Panc1 (cell line): Measurements from ENCODE around the gene LRGUK. TPM values are rescaled to one million over a fixed set of nuclear protein-coding genes. Genes with fewer than 3 reads are reported as not detected.

Experiments
- ATAC-seq: fragments of 200-7000 bp; cut with Tn5 transposase; 2 replicates; pipeline ENCODE4 v1.9.1; 2020; ENCODE audit warnings: mild to moderate bottlenecking, moderate library complexity
- BruUV-seq: library from RNA; stranded (reverse); fragments of 400-500 nt; replicated peaks from 2 replicates; lab custom pipeline; 2021; lab: Mats Ljungman, UMichigan
- CTCF ChIA-PET: fragments of 300-600 bp; sonication (Branson Sonifier 250); formaldehyde crosslinking; loops from one replicate; lab custom pipeline; 2022; ENCODE audit warnings: antibody characterized with exemption; lab: Charles Lee
- POLR2A ChIA-PET: fragments of 300-600 bp; sonication (Branson Sonifier 250); formaldehyde crosslinking; loops from one replicate; lab custom pipeline; 2022; ENCODE audit warnings: antibody characterized with exemption; lab: Charles Lee
- DNase-seq: peaks from one replicate; pipeline ENCODE4 v3.0.0-alpha.2; 2010; ENCODE audit warnings: low read depth, low spot score
- H3K27ac ChIP-seq: 2 replicates; pipeline ENCODE4 v1.5.1; 2011; ENCODE audit warnings: mild to moderate bottlenecking, low read length, inconsistent platforms
- H3K27me3 ChIP-seq: fragments of 200-500 bp; sonication (Bioruptor generic); 2 replicates; pipeline ENCODE4 v1.6.0; 2014; ENCODE audit warnings: low read length, inconsistent platforms; ENCODE audit not compliant: control insufficient read depth, insufficient read depth
- H3K36me3 ChIP-seq: fragments of 200-500 bp; sonication (Bioruptor generic); 2 replicates; pipeline ENCODE4 v1.5.1; 2014; ENCODE audit warnings: inconsistent platforms, mild to moderate bottlenecking, low read length, moderate library complexity; ENCODE audit not compliant: control insufficient read depth, insufficient read depth
- H3K4me1 ChIP-seq: 2 replicates; pipeline ENCODE4 v1.5.1; 2011; ENCODE audit warnings: inconsistent platforms, mild to moderate bottlenecking, low read length, moderate library complexity; ENCODE audit not compliant: control insufficient read depth, insufficient read depth
- H3K4me3 ChIP-seq, 2 experiments: 2 replicates each; pipeline ENCODE4 v1.5.1; 2011 to 2012; ENCODE audit warnings: low read depth in 2 of 2, low read length in 2 of 2, mild to moderate bottlenecking in 2 of 2, inconsistent platforms in 1 of 2, moderate library complexity in 1 of 2
- H3K9me3 ChIP-seq: fragments of 200-500 bp; sonication (Bioruptor generic); 2 replicates; pipeline ENCODE4 v1.5.1; 2014; ENCODE audit warnings: low read depth, mild to moderate bottlenecking, inconsistent platforms, low read length, moderate library complexity; ENCODE audit not compliant: control insufficient read depth, insufficient read depth
- CTCF ChIP-seq: fragments of 450-650 bp; IDR thresholded peaks from 2 replicates; pipeline ENCODE4 v1.5.1; 2017; ENCODE audit warnings: mild to moderate bottlenecking
- POLR2AphosphoS5 ChIP-seq: IDR thresholded peaks from 2 replicates; pipeline ENCODE4 v1.6.1; 2012; ENCODE audit warnings: mild to moderate bottlenecking, low read depth, low read length, moderate library complexity
- REST ChIP-seq, 2 experiments: IDR thresholded peaks; 2 replicates each; pipeline ENCODE4 v1.6.1; 2011 to 2012; ENCODE audit warnings: low read depth in 2 of 2, control low read depth in 1 of 2, low read length in 1 of 2, mild to moderate bottlenecking in 1 of 2, moderate library complexity in 1 of 2; ENCODE audit not compliant: insufficient read depth in 1 of 2
- SIN3A ChIP-seq: IDR thresholded peaks from 2 replicates; pipeline ENCODE4 v1.6.1; 2012; ENCODE audit warnings: low read depth, mild to moderate bottlenecking, low read length, moderate library complexity, borderline replicate concordance; ENCODE audit not compliant: insufficient read depth
- TCF7L2 ChIP-seq: IDR thresholded peaks from 2 replicates; pipeline ENCODE4 v1.6.1; 2011; ENCODE audit warnings: mild to moderate bottlenecking, low read depth, low read length, inconsistent platforms
- in situ Hi-C: cut with HindIII; loops from 2 replicates; pipeline ENCODE4 v1.10.0; 2016; ENCODE audit warnings: low sequenced_read_pairs, low pct_unique_long_range_greater_than_20kb
- intact Hi-C: fragments of 100-400 bp; cut with micrococcal nuclease; formaldehyde crosslinking; loops from one replicate; pipeline ENCODE4 v1.10.0; 2022; ENCODE audit not compliant: unreplicated experiment
- total RNA-seq: library from RNA; stranded (reverse); gene quantifications from one replicate; pipeline ENCODE4 v1.2.1, GENCODE V29; 2021; ENCODE audit not compliant: unreplicated experiment

Gene LRGUK
- total RNA-seq, 1 experiment from 2014 or later, result 0.23 TPM

GRCh38 chr7:134089446-134089845, 37.7 kb upstream of the LRGUK start:
- CTCF ChIA-PET, result no interaction called here
- H3K27me3 ChIP-seq, result no peaks in the 10 kb centered on the region
- ATAC-seq (no peak), DNase-seq (no peak)
- peaks cover 28% of the 10 kb centered on the region for H3K9me3 ChIP-seq
- BruUV-seq, result no TSS peak
- TF ChIP-seq CTCF (no peak), TCF7L2 (no peak), REST (IDR thresholded peaks at IDR 0.05; ENCODE audit: insufficient read depth in 1 of 2, low read depth in 2 of 2, low read length in 1 of 2) (no peak), POLR2AphosphoS5 (no peak), SIN3A (no peak)
- no peaks in the 10 kb centered on the region for H3K36me3 ChIP-seq
- no peak overlapping the region for H3K27ac ChIP-seq
- in situ Hi-C loops (no loop called here), intact Hi-C loops (no loop called here)
- POLR2A ChIA-PET, result no interaction called here
- H3K4me3 ChIP-seq, result no peak overlapping the region
- H3K4me1 ChIP-seq, result no peaks in the 10 kb centered on the region

- no peak for TF ChIP-seq POLR2AphosphoS5
- no peak for TF ChIP-seq REST (IDR thresholded peaks at IDR 0.05; ENCODE audit: insufficient read depth in 1 of 2, low read depth in 2 of 2, low read length in 1 of 2)
- no peak for TF ChIP-seq CTCF
- no peak for TF ChIP-seq TCF7L2
- no peak for TF ChIP-seq SIN3A
- Histone ChIP-seq H3K4me1 (no peaks in the 10 kb centered on the region), H3K4me3 (no peak overlapping the region), H3K36me3 (no peaks in the 10 kb centered on the region), H3K27me3 (no peaks in the 10 kb centered on the region), H3K27ac (no peak overlapping the region), H3K9me3 (peaks cover 6% of the 10 kb centered on the region; the same call in 1 of the 2 replicates)
- in situ Hi-C loops, result no loop called here
- no peak for ATAC-seq
- ChIA-PET POLR2A (no interaction called here), CTCF (no interaction called here)
- intact Hi-C loops, result no loop called here
- no TSS peak for BruUV-seq
- no peak for DNase-seq
Measured at GRCh38 chr7:134098072-134098471, 29.1 kb upstream of the LRGUK start.
